Measurements from ENCODE around the gene GMDS.
A peak's percentile ranks its signal among the peaks of the same experiment; 100 is the strongest.

GMDS gene

GRCh38 chr6:1657116-1657770 is 588.2 kb downstream of the GMDS start:
- intact Hi-C loops (cut with DNase I) = no loop called here
- DNase-seq = no peak

GRCh38 chr6:1654054-1654453 is 591.4 kb downstream of the GMDS start:
- intact Hi-C loops (cut with DNase I) = no loop called here
- no peak for DNase-seq

- no peak for DNase-seq
- intact Hi-C loops (cut with DNase I) = no loop called here
Measured at GRCh38 chr6:1652842-1653241, 592.6 kb downstream of the GMDS start.

- intact Hi-C loops (cut with DNase I) = no loop called here
- DNase-seq = no peak
Measured at GRCh38 chr6:1651362-1651761, 594.0 kb downstream of the GMDS start.

GRCh38 chr6:1645466-1646185 is 599.8 kb downstream of the GMDS start:
- intact Hi-C loops (cut with DNase I) = no loop called here
- DNase-seq = no peak

DNA sequence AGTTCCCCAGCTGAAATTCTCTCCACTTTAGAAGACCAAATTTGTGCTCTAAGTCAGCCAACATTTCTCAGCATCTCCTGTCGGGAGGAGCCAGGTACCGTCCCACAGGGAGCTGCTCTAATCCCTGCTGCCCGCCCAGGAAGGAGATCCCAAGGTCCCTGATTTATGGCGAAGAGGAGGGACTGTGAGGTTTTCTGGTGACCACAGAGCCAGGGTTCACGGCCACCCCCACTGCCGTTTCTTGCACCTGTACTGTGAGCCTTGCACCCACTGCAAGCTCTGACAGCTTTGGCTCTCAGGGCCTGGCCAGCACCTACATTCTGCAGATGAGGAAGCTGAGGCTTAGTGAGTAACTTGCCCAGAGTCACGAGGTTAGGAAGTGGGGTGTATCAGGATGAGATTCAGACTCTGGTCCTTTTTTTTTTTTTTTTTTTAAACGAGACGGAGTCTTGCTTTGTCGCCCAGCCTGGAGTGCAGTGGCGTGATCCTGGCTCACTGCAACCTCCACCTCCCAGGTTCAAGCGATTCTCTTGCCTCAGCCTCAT is 600.8 kb downstream of the GMDS start:
- intact Hi-C loops (cut with DNase I) = no loop called here
- peak in 1 of 10 donors; percentile 55 for DNase-seq

- intact Hi-C loops (cut with DNase I) = no loop called here
- DNase-seq = no peak
Measured at GRCh38 chr6:1643830-1644445, 601.5 kb downstream of the GMDS start.

GRCh38 chr6:1643111-1643510 is 602.3 kb downstream of the GMDS start:
- intact Hi-C loops (cut with DNase I) = no loop called here
- no peak for DNase-seq

GRCh38 chr6:1641343-1641885 is 604.0 kb downstream of the GMDS start:
- peak in 2 of 10 donors; percentile 18 to 74 for DNase-seq
- intact Hi-C loops (cut with DNase I) = no loop called here

DNA sequence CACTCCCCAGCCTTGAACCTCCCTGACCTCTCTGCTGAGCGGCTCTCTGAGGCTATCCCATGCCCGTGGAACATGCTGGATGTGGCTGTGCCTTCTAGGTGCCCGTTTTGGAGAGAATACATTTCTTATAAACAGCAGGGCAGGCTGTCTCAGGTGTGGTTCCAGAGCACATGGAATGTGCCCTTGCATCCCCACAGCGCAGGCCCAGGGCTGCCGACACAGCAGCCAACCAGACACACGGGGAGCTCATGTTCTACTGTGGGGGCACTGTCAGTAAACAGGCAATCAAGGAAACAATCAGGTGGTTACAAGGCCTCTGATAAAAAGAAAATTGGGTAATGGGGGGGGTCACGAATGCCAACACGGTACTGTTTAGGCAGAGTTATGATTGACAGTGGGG is 604.9 kb downstream of the GMDS start:
- intact Hi-C loops (cut with DNase I) = no loop called here

DNA sequence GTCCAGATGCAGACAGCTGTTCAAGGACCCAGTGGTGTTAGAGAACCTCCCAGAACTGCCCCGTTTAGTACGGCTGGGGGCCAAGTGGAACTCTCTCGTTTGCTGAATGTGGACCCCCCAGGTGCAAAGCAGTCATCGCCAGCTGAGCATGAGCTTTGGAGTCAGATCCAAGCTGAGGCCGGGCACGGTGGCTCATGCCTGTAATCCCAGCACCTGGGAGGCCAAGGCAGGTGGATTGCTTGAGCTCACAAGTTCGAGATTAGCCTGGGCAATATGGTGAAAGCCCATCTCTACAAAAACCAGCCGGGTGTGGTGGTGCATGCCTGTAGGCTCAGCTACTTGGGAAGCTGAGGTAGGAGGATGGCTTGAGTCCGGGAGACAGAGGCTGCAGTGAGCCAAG is 606.0 kb downstream of the GMDS start:
- peak in 3 of 10 donors; percentile 2 to 52 (median 24) for DNase-seq
- intact Hi-C loops (cut with DNase I) = no loop called here

More for the DNA sequence above, 604.9 kb downstream of the GMDS start:
- peak in 2 of 10 donors; percentile 22 to 29 for DNase-seq

- DNase-seq = peak in 3 of 10 donors; percentile 67 to 74 (median 68)
- intact Hi-C loops (cut with DNase I) = no loop called here
Measured at GRCh38 chr6:1636971-1637871, 608.2 kb downstream of the GMDS start.

DNA sequence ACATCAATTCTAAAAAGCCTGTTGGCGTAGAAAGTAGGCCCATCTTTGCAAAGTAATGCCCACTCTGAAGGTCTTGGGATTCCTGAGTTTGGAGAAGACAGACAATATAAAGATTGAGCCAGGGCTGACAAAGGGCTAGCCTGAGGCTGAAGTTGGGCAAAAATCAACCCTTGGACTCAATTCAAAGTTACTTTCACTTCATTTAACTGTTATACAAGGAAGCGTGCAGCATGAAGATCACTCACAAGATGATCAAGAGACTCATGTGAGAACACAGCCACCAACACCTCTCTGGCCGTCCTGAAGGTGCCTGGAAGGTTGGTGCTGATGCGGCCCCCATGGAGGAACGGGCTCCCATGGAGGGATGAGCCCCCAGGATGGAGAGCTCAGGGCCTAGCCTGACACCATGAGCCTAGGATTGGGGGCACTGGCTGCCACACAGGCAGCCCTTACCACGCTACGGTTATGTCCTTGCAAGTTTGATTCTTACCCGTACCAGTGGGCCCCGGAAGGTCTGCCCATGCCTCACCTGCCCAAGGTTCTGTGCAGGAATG is 609.1 kb downstream of the GMDS start:
- intact Hi-C loops (cut with DNase I) = no loop called here
- peak in 1 of 10 donors; percentile 20 for DNase-seq

GRCh38 chr6:1635305-1636010 is 609.9 kb downstream of the GMDS start:
- intact Hi-C loops (cut with DNase I) = no loop called here
- DNase-seq = peak in 1 of 10 donors; percentile 43

- DNase-seq = peak in 2 of 10 donors; percentile 1 to 13
- intact Hi-C loops (cut with DNase I) = no loop called here
Measured at GRCh38 chr6:1634081-1634480, 611.3 kb downstream of the GMDS start.

DNA sequence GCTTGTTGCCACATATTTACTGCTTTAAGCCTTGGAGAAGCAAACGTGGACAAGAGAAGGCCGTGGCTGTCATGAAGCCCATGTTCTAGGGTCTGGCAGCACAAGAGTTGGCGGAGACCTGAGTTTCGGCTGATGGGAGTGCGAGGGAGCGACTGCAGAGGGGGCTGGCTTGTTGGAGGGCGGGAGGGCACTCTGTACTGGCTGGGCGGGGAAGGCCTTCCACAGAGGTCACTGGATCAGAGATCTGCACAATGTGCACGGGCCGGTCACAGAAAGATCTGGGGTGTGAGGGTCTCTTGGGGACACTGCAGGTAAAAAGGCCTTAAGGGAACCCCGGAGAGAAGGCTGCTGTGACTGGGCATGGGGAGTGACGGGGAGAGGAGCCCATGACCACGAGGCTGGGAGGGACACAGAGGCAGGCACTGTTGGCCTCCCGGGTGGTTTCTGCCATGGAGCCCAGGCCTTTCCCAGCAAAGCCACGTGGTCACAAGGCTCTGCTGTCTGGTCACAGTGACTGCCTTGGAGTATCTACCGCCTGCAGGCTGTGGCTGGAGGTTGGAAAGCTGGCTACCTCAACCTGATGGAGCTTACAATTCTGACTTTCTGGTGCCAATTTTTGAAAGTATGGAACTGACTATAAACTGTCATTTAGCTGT is 611.9 kb downstream of the GMDS start:
- intact Hi-C loops (cut with DNase I) = no loop called here
- DNase-seq = peak in 3 of 10 donors; percentile 3 to 42 (median 42)

GRCh38 chr6:1631251-1631650 is 614.2 kb downstream of the GMDS start:
- peak in 1 of 10 donors; percentile 40 for DNase-seq
- intact Hi-C loops (cut with DNase I) = no loop called here

DNA sequence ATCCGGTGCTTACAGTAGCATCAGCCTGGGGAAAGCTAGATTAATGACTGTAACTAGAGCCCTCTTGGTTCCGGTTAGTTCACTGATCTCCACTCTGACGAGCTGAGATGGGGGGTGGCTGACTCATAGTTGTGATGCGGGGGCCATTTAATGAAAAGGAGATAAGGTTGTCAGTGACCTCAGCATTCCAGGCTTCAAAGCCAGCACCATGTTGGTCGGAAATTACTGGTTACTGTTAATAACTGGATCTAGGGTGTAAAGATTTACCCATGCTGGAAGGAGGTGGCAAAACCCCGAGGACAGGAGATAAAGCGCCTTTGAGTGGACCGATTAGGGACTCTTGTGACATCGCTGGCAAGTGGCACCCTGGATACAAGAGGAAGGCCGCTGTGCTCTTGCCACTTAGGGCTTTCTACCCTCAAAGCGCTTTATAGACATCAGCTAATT is 614.6 kb downstream of the GMDS start:
- intact Hi-C loops (cut with DNase I) = no loop called here
- peak in 2 of 10 donors; percentile 0 to 34 for DNase-seq

Measured in posterior cingulate gyrus (tissue), 11 donors.